Stimulated activated naive CD4-positive, alpha-beta T cell treated with Interleukin-2 at 50 U/mL for 16 hours (primary cell): ENCODE measurements around the gene C1orf185.
"Not testable (repeated sequence)": the region's sequence is repeated elsewhere in the genome, so short reads cannot be mapped to it uniquely, and the experiment has no call there.

ENCODE experiments used
- DNase-seq: peaks from one replicate; lab custom pipeline; 2025; lab: John Stamatoyannopoulos, UW

Gene C1orf185

GRCh38 chr1:51101976-51102375 lies at the start of gene C1orf185:
Gene C1orf185, plus strand, starts transcription at chr1:51102228. Its CDS starts 6 bp downstream, at chr1:51102234.
- DNase-seq = no peak

- DNase-seq = no peak
These were observed 43.2 kb upstream of the C1orf185 start for GRCh38 chr1:51058858-51059257.

GRCh38 chr1:51061231-51061918 lies 40.7 kb upstream of the C1orf185 start:
- DNase-seq = no peak

GRCh38 chr1:51063121-51063520 lies 38.9 kb upstream of the C1orf185 start:
- DNase-seq = no peak

GRCh38 chr1:51070011-51070410 lies 32.0 kb upstream of the C1orf185 start:
- DNase-seq = no peak

- no peak for DNase-seq
These were observed 31.4 kb upstream of the C1orf185 start for GRCh38 chr1:51070640-51071039.

- DNase-seq = no peak
These were observed 30.6 kb upstream of the C1orf185 start for GRCh38 chr1:51071291-51072042.

GRCh38 chr1:51072043-51072439 lies 30.0 kb upstream of the C1orf185 start:
- DNase-seq = no peak

- no peak for DNase-seq
These were observed 29.4 kb upstream of the C1orf185 start for GRCh38 chr1:51072651-51073050.

- no peak for DNase-seq
These were observed 28.6 kb upstream of the C1orf185 start for GRCh38 chr1:51073456-51073855.

GRCh38 chr1:51086496-51087271 lies 15.3 kb upstream of the C1orf185 start:
- DNase-seq = no peak

- DNase-seq = no peak
These were observed 13.6 kb upstream of the C1orf185 start for GRCh38 chr1:51088474-51088873.

- DNase-seq = no peak
These were observed 8.4 kb upstream of the C1orf185 start for GRCh38 chr1:51093581-51093980.

- no peak for DNase-seq
These were observed 4.9 kb upstream of the C1orf185 start for GRCh38 chr1:51097171-51097570.

- DNase-seq = no peak
These were observed 1.7 kb upstream of the C1orf185 start for GRCh38 chr1:51100264-51100880.

- no peak for DNase-seq
These were observed 12.1 kb downstream of the C1orf185 start for GRCh38 chr1:51114137-51114536.

- DNase-seq = no peak
These were observed 13.8 kb downstream of the C1orf185 start for GRCh38 chr1:51115714-51116404.

GRCh38 chr1:51119331-51119730 lies 17.3 kb downstream of the C1orf185 start:
- DNase-seq = no peak

- DNase-seq = no peak
These were observed 18.6 kb downstream of the C1orf185 start for GRCh38 chr1:51120629-51121028.

GRCh38 chr1:51127152-51127551 lies 25.1 kb downstream of the C1orf185 start:
- DNase-seq = not testable (repeated sequence)

GRCh38 chr1:51131185-51131584 lies 29.2 kb downstream of the C1orf185 start:
- no peak for DNase-seq

- no peak for DNase-seq
These were observed 31.0 kb downstream of the C1orf185 start for GRCh38 chr1:51133045-51133444.
